ENCODE data around the gene MYBPHL.

Gene MYBPHL

GRCh38 chr1:109322974-109323373 lies 16.2 kb upstream of the MYBPHL start:
- TF ChIP-seq, protein P1, sequence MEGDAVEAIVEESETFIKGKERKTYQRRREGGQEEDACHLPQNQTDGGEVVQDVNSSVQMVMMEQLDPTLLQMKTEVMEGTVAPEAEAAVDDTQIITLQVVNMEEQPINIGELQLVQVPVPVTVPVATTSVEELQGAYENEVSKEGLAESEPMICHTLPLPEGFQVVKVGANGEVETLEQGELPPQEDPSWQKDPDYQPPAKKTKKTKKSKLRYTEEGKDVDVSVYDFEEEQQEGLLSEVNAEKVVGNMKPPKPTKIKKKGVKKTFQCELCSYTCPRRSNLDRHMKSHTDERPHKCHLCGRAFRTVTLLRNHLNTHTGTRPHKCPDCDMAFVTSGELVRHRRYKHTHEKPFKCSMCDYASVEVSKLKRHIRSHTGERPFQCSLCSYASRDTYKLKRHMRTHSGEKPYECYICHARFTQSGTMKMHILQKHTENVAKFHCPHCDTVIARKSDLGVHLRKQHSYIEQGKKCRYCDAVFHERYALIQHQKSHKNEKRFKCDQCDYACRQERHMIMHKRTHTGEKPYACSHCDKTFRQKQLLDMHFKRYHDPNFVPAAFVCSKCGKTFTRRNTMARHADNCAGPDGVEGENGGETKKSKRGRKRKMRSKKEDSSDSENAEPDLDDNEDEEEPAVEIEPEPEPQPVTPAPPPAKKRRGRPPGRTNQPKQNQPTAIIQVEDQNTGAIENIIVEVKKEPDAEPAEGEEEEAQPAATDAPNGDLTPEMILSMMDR (IDR thresholded peaks at IDR 0.05; ENCODE audit: insufficient read depth, low read depth, low read length, missing control alignments): no peak
- DNase-seq (ENCODE audit: low read depth): no peak

DNA sequence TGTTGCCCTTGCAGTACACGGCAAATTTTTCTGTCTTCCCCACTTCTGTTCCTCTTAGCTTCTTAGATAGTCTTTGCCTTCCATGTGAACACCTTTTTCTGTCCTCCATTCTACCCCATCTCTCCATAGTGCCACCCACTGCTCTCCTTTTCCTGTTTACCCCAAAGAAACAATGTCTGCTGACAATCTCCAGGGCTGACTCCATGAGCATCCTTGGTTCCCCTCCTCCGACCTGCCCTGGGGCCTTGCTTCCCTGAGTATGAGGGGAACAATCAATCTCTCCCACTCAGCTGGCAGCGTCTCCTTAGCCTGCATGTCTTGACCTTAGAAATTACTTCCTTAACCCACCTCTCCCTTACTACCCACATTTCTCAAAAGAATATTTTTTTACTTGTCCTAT lies 12.3 kb upstream of the MYBPHL start:
- H3K4me3 ChIP-seq (ENCODE audit: low read length): no peak overlapping the region
- TF ChIP-seq, protein P1 (IDR thresholded peaks at IDR 0.05; ENCODE audit: insufficient read depth, low read depth, low read length, missing control alignments): no peak
- DNase-seq (ENCODE audit: low read depth): no peak

More at GRCh38 chr1:109322974-109323373, 16.2 kb upstream of the MYBPHL start:
- no peak overlapping the region for H3K4me3 ChIP-seq (ENCODE audit: low read length)

- H3K4me3 ChIP-seq (ENCODE audit: low read length): no peak overlapping the region
- DNase-seq (ENCODE audit: low read depth): no peak
- TF ChIP-seq, protein P1 (IDR thresholded peaks at IDR 0.05; ENCODE audit: insufficient read depth, low read depth, low read length, missing control alignments): no peak
Measured at GRCh38 chr1:109316506-109316905, 9.7 kb upstream of the MYBPHL start.

DNA sequence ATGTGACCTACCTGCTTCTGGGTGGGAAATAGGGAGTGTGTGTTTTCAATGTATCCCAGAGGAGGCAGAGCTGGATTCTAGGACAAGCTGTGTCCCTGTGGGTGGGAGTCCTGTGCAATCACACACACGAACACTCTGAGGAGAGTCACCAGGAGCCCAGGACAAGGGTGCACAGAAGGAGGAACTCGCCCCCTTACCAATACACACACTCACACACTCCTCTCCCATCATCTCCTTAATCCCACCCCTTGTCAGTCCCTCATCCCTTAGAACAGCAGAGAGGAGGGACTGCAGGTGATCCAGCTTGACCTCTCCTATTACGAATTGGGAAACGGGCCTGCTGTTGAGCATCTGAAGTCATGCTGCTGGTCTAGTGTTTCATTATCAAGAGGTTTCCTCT lies 8.5 kb upstream of the MYBPHL start:
- TF ChIP-seq, protein P1 (IDR thresholded peaks at IDR 0.05; ENCODE audit: insufficient read depth, low read depth, low read length, missing control alignments): no peak
- no peak for DNase-seq (ENCODE audit: low read depth)
- H3K4me3 ChIP-seq (ENCODE audit: low read length): no peak overlapping the region

DNA sequence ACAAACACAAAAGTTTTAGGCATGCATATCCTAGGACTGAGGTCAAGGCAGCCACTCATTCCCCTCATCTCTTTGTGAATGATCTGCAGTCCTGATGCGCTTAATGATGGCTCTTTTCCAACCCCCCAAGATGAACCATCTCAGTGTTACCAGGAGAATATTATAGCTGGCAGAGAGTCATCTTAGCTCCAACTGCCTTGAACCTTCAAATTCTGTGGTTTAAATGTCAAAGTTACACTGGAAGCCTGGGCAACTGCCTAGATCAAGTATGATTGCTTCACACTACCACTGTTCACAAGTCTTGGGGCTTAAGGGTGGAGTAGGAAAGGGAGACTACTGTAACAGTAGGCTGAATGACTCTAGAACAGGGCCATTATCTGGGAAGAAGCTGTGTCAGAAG lies 8.0 kb upstream of the MYBPHL start:
- TF ChIP-seq, protein P1 (IDR thresholded peaks at IDR 0.05; ENCODE audit: insufficient read depth, low read depth, low read length, missing control alignments): no peak
- no peak overlapping the region for H3K4me3 ChIP-seq (ENCODE audit: low read length)
- DNase-seq (ENCODE audit: low read depth): no peak

DNA sequence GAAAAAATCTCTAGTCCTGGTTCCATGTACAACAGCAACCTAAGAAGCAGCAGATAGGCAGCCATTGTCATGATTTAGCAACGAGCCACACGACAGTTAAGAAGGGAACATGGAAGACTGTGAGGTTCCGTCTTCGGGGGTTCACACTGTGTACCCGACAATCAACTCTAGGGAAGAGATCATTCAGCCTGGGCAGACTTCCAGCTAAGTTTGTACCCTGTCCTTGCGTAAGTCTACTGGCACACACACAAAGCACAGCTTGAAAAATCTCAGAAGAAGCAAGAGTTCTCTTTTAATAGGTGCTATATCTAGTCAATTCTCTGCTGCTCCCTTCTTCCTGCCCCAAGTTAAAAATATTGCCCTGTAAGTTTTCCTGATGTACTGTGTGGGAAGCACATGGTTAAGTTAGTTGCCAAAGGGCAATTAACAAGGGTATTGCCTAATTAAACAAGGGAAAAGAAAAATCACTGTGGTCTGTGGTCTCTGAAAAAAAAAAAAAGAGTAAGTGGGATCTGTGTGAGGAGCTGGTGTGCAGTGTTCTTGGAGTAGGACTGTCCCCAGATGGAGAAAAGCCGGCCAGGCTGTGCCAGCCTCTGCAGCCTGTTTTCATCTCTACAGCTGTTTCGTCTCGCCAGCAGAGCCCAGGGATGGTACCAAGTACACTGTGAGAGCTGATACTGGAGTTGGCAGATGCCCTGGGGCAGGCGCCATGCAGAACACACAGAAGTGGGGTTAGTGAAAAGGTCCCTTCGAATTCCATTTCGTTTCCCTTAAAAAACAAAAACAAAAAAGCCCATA lies 6.4 kb upstream of the MYBPHL start:
- TF ChIP-seq, protein P1 (IDR thresholded peaks at IDR 0.05; ENCODE audit: insufficient read depth, low read depth, low read length, missing control alignments): no peak
- H3K4me3 ChIP-seq (ENCODE audit: low read length): no peak overlapping the region
- DNase-seq (ENCODE audit: low read depth): no peak

- TF ChIP-seq, protein P1 (IDR thresholded peaks at IDR 0.05; ENCODE audit: insufficient read depth, low read depth, low read length, missing control alignments): no peak
- no peak overlapping the region for H3K4me3 ChIP-seq (ENCODE audit: low read length)
- no peak for DNase-seq (ENCODE audit: low read depth)
Measured at GRCh38 chr1:109312246-109312645, 5.4 kb upstream of the MYBPHL start.
